ENCODE results near the gene GFOD1. TPM values are rescaled to one million over a fixed set of nuclear protein-coding genes. Genes with fewer than 3 reads are reported as not detected.

The GFOD1 gene
- total and polyA plus RNA-seq, 10 of the 15 experiments (the other 5 are each of a cell fraction or from before 2014, with no cell fraction given), result 6.5 to 41.4 (median 16.0) TPM

DNA sequence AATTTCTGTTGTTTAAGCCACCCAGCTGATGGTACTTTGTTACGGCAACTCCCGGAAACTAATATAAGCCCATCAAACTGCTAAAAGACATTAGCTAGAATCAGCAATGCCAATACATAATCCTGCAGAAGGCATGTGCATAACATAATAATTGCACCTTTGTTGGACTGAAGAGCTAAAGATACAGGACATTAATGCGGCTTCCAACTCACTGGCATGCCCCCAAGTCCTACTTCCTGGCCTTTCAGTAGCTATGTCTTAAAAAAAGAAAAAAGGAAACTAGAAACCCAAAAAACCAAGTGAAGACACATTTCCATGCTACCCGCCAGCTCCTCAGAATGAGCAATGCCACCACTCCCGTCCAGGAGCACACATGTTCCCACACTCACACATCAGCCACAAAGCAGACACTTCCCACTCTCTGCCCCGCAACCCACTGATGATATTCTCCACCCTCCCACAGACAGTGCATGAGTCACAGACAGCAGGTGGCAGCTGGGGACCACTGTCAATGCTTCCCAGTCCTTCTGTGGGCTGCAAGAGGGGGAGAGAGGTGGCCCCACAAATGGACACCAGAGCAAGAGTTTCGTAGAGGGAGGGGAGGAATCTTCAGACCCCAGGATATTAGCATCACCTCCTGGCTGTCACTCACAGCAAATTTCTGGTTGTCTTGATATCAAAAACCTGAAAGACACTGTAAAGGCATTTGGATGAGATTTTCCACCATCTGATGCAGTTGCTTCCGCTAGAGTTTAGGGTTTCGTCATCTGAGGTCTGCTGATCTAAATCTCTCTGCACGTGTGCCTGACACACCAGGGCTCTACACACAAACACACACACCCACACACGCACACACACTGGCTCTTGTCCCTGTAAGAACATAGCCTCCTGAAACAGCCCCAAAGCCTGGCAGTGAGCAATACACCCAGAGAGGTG lies 32.8 kb downstream of the GFOD1 start (continued):
- TF ChIP-seq, protein P1, sequence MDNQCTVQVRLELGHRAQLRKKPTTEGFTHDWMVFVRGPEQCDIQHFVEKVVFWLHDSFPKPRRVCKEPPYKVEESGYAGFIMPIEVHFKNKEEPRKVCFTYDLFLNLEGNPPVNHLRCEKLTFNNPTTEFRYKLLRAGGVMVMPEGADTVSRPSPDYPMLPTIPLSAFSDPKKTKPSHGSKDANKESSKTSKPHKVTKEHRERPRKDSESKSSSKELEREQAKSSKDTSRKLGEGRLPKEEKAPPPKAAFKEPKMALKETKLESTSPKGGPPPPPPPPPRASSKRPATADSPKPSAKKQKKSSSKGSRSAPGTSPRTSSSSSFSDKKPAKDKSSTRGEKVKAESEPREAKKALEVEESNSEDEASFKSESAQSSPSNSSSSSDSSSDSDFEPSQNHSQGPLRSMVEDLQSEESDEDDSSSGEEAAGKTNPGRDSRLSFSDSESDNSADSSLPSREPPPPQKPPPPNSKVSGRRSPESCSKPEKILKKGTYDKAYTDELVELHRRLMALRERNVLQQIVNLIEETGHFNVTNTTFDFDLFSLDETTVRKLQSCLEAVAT (IDR thresholded peaks at IDR 0.05), result peak; percentile 61; the same call in 1 of the 2 replicates
- TF ChIP-seq SRF (IDR thresholded peaks at IDR 0.05; ENCODE audit: low read depth in 2 of 2, low read length in 2 of 2) (no peak), IRF4 (IDR thresholded peaks at IDR 0.05; ENCODE audit: low read depth, low read length) (no peak)
- TF ChIP-seq, protein P2, sequence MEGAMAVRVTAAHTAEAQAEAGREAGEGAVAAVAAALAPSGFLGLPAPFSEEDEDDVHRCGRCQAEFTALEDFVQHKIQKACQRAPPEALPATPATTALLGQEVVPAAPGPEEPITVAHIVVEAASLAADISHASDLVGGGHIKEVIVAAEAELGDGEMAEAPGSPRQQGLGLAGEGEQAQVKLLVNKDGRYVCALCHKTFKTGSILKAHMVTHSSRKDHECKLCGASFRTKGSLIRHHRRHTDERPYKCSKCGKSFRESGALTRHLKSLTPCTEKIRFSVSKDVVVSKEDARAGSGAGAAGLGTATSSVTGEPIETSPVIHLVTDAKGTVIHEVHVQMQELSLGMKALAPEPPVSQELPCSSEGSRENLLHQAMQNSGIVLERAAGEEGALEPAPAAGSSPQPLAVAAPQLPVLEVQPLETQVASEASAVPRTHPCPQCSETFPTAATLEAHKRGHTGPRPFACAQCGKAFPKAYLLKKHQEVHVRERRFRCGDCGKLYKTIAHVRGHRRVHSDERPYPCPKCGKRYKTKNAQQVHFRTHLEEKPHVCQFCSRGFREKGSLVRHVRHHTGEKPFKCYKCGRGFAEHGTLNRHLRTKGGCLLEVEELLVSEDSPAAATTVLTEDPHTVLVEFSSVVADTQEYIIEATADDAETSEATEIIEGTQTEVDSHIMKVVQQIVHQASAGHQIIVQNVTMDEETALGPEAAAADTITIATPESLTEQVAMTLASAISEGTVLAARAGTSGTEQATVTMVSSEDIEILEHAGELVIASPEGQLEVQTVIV (IDR thresholded peaks at IDR 0.05; ENCODE audit: borderline replicate concordance, partially characterized antibody), result no peak
- TF ChIP-seq, protein P3, sequence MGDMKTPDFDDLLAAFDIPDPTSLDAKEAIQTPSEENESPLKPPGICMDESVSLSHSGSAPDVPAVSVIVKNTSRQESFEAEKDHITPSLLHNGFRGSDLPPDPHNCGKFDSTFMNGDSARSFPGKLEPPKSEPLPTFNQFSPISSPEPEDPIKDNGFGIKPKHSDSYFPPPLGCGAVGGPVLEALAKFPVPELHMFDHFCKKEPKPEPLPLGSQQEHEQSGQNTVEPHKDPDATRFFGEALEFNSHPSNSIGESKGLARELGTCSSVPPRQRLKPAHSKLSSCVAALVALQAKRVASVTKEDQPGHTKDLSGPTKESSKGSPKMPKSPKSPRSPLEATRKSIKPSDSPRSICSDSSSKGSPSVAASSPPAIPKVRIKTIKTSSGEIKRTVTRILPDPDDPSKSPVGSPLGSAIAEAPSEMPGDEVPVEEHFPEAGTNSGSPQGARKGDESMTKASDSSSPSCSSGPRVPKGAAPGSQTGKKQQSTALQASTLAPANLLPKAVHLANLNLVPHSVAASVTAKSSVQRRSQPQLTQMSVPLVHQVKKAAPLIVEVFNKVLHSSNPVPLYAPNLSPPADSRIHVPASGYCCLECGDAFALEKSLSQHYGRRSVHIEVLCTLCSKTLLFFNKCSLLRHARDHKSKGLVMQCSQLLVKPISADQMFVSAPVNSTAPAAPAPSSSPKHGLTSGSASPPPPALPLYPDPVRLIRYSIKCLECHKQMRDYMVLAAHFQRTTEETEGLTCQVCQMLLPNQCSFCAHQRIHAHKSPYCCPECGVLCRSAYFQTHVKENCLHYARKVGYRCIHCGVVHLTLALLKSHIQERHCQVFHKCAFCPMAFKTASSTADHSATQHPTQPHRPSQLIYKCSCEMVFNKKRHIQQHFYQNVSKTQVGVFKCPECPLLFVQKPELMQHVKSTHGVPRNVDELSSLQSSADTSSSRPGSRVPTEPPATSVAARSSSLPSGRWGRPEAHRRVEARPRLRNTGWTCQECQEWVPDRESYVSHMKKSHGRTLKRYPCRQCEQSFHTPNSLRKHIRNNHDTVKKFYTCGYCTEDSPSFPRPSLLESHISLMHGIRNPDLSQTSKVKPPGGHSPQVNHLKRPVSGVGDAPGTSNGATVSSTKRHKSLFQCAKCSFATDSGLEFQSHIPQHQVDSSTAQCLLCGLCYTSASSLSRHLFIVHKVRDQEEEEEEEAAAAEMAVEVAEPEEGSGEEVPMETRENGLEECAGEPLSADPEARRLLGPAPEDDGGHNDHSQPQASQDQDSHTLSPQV (IDR thresholded peaks at IDR 0.05), result no peak

Measured in GM12878 (cell line).